HepG2 (cell line): ENCODE results near the gene MORN3. TPM values are rescaled to one million over a fixed set of nuclear protein-coding genes. Genes with fewer than 3 reads are reported as not detected.
A peak's percentile ranks its signal among the peaks of the same experiment; 100 is the strongest.

ENCODE experiments used
- BCL6 ChIP-seq: IDR thresholded peaks from 2 replicates; pipeline ENCODE4 v1.6.1; 2016; ENCODE audit warnings: missing genetic modification reagents, missing compliant biosample characterization
- CCDC6 ChIP-seq: sonication (generic); formaldehyde crosslinking; IDR thresholded peaks from 2 replicates; pipeline ENCODE4 v1.8.1; 2022; ENCODE audit warnings: mild to moderate bottlenecking, missing genetic modification reagents, moderate library complexity
- HES4 ChIP-seq: sonication (generic); formaldehyde crosslinking; IDR thresholded peaks from 2 replicates; pipeline ENCODE4 v1.9.0; 2021; ENCODE audit warnings: mild to moderate bottlenecking, missing genetic modification reagents, borderline replicate concordance
- HOXD1 ChIP-seq: sonication (generic); formaldehyde crosslinking; IDR thresholded peaks from 2 replicates; pipeline ENCODE4 v1.5.0; 2020; ENCODE audit warnings: missing genetic modification reagents
- KAT7 ChIP-seq: IDR thresholded peaks from 2 replicates; pipeline ENCODE4 v1.6.1; 2018; ENCODE audit warnings: borderline replicate concordance, missing compliant biosample characterization
- MYC ChIP-seq: sonication (generic); formaldehyde crosslinking; IDR thresholded peaks from 2 replicates; pipeline ENCODE4 v1.9.0; 2021; ENCODE audit warnings: missing genetic modification reagents, borderline replicate concordance
- SOX6 ChIP-seq, 2 experiments: fragments of 450-650 bp in 1 of 2; sonication (generic) in 1 of 2; formaldehyde crosslinking in 1 of 2; IDR thresholded peaks; 2 replicates each; pipeline versions ENCODE4 v1.4.0 to v1.6.1; 2017 to 2020; ENCODE audit warnings: antibody characterized with exemption in 1 of 2, mild to moderate bottlenecking in 1 of 2, missing genetic modification reagents in 1 of 2
- TMF1 ChIP-seq: sonication (generic); formaldehyde crosslinking; IDR thresholded peaks from 2 replicates; pipeline ENCODE4 v1.8.1; 2022; ENCODE audit warnings: low read depth, missing genetic modification reagents
- ZC3H4 ChIP-seq: sonication (generic); formaldehyde crosslinking; IDR thresholded peaks from 2 replicates; pipeline ENCODE4 v1.4.0; 2020; ENCODE audit warnings: missing genetic modification reagents, borderline replicate concordance
- ZFX ChIP-seq: sonication (generic); formaldehyde crosslinking; IDR thresholded peaks from 2 replicates; pipeline ENCODE4 v1.4.0; 2020; ENCODE audit warnings: mild to moderate bottlenecking, low read depth, missing genetic modification reagents, moderate library complexity
- ZFY ChIP-seq: sonication (generic); formaldehyde crosslinking; IDR thresholded peaks from 2 replicates; pipeline ENCODE4 v1.4.0; 2020; ENCODE audit warnings: missing genetic modification reagents
- ZHX1 ChIP-seq: sonication (generic); formaldehyde crosslinking; IDR thresholded peaks from 2 replicates; pipeline ENCODE4 v1.8.1; 2022; ENCODE audit warnings: low read depth, mild to moderate bottlenecking, missing genetic modification reagents
- ZNF460 ChIP-seq: sonication (generic); formaldehyde crosslinking; IDR thresholded peaks from 2 replicates; pipeline ENCODE4 v1.5.1; 2020; ENCODE audit warnings: missing genetic modification reagents, mild to moderate bottlenecking, borderline replicate concordance
- ZSCAN31 ChIP-seq: sonication (generic); formaldehyde crosslinking; IDR thresholded peaks from 2 replicates; pipeline ENCODE4 v1.5.0; 2020; ENCODE audit warnings: low read depth, mild to moderate bottlenecking, missing genetic modification reagents
- polyA plus RNA-seq, 8 experiments: library from polyadenylated mRNA; depleted of rRNA in 3 of 8; stranded (reverse) in 7 of 8; unstranded in 1 of 8; fragments of >200 nt; fragmentation: Illumina TruSeq in 4 of 8; extraction: Trizol in 4 of 8; gene quantifications; 2 replicates each; pipeline versions ENCODE4 v1.2.1 to v1.2.3, GENCODE V29; 2011 to 2016; ENCODE audit warnings: low read depth in 4 of 8, missing spikeins in 1 of 8, mixed read lengths in 1 of 8; ENCODE audit not compliant: insufficient read depth in 1 of 8
- total RNA-seq, 5 experiments: library from RNA; depleted of rRNA; stranded (reverse); fragments of >200 nt; fragmentation: Illumina TruSeq; extraction: Trizol; gene quantifications; 2 replicates each; pipeline ENCODE4 v1.2.3, GENCODE V29; 2016; ENCODE audit warnings: low read depth in 1 of 5
- TF ChIP-seq, protein P1 (sequence below): sonication (generic); formaldehyde crosslinking; IDR thresholded peaks from 2 replicates; pipeline ENCODE4 v1.4.0; 2020; ENCODE audit warnings: low read depth, missing genetic modification reagents
- TF ChIP-seq, protein P2 (sequence below): sonication (generic); formaldehyde crosslinking; IDR thresholded peaks from 2 replicates; pipeline ENCODE4 v1.5.0; 2020; ENCODE audit warnings: missing genetic modification reagents
- TF ChIP-seq, protein P3 (sequence below): sonication (generic); formaldehyde crosslinking; IDR thresholded peaks from 2 replicates; pipeline ENCODE4 v1.5.0; 2020; ENCODE audit warnings: missing genetic modification reagents
- TF ChIP-seq, protein P4 (sequence below): sonication (generic); formaldehyde crosslinking; IDR thresholded peaks from 2 replicates; pipeline ENCODE4 v1.5.1; 2020; ENCODE audit warnings: mild to moderate bottlenecking, missing genetic modification reagents, moderate library complexity

MORN3 gene
- total and polyA plus RNA-seq, 2 of the 13 experiments (the other 11 are each of a cell fraction or from before 2014, with no cell fraction given), result 1.1 to 2.0 TPM

DNA sequence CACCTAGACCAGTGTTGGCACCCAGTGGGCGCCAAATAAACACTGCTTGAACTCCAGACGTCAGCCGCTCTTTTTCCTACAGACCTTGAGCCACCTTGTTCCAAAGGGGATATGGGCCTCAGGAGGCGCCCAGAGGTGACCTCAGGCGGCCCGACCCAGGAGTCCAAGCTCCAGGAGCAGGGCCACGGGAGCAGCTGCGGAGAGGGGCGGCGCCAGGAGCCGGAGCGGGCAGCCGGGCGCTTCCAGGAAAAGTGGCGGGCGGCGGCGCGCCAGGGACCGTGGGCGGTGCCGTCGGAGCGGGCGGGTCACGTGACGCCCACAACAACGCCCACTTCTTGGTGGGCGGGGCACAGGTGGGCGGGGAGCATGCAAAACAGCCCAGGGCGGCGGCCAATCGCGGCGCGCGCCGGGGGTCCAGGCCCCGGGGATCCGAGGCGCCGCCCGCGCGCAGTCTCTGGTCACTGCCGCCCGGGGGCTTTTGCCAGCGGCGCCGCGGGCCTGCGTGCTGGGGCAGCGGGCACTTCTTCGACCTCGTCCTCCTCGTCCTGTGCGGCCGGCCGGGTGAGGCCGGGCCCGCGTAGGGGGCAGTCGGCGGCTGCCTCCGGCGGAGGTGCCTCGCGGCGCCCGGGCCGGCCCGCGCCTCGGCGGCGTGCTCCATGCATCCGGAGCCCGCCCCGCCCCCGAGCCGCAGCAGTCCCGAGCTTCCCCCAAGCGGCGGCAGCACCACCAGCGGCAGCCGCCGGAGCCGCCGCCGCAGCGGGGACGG is 43.2 kb downstream of the MORN3 start, which contains the start of gene ORAI1 (continued):
- TF ChIP-seq ZFY (CRISPR knock-in tag), result peak; percentile 75
- TF ChIP-seq HOXD1 (CRISPR knock-in tag), result 0 out of 2 replicates have a peak, but pooled peaks have one; percentile 35
- TF ChIP-seq, protein P1, sequence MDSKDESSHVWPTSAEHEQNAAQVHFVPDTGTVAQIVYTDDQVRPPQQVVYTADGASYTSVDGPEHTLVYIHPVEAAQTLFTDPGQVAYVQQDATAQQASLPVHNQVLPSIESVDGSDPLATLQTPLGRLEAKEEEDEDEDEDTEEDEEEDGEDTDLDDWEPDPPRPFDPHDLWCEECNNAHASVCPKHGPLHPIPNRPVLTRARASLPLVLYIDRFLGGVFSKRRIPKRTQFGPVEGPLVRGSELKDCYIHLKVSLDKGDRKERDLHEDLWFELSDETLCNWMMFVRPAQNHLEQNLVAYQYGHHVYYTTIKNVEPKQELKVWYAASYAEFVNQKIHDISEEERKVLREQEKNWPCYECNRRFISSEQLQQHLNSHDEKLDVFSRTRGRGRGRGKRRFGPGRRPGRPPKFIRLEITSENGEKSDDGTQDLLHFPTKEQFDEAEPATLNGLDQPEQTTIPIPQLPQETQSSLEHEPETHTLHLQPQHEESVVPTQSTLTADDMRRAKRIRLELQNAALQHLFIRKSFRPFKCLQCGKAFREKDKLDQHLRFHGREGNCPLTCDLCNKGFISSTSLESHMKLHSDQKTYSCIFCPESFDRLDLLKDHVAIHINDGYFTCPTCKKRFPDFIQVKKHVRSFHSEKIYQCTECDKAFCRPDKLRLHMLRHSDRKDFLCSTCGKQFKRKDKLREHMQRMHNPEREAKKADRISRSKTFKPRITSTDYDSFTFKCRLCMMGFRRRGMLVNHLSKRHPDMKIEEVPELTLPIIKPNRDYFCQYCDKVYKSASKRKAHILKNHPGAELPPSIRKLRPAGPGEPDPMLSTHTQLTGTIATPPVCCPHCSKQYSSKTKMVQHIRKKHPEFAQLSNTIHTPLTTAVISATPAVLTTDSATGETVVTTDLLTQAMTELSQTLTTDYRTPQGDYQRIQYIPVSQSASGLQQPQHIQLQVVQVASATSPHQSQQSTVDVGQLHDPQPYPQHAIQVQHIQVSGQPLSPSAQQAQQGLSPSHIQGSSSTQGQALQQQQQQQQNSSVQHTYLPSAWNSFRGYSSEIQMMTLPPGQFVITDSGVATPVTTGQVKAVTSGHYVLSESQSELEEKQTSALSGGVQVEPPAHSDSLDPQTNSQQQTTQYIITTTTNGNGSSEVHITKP (CRISPR knock-in tag), result 0 out of 2 replicates have a peak, but pooled peaks have one; percentile 25
- no peak for TF ChIP-seq ZC3H4 (CRISPR knock-in tag)
- TF ChIP-seq ZNF460, result peak; percentile 35; the same call in 1 of the 2 replicates
- peak; percentile 19; the same call in 1 of the 2 replicates for TF ChIP-seq MYC (CRISPR knock-in tag)
- peak; percentile 55 for TF ChIP-seq TMF1 (CRISPR knock-in tag)
- peak; percentile 85 for TF ChIP-seq BCL6 (CRISPR knock-in tag)
- TF ChIP-seq ZFX, result peak; percentile 73
- peak; percentile 83; the same call in 1 of the 2 replicates for TF ChIP-seq CCDC6 (CRISPR knock-in tag)
- TF ChIP-seq KAT7 (CRISPR knock-in tag), result peak; percentile 32; the same call in 1 of the 2 replicates
- peak; percentile 40; the same call in 1 of the 2 replicates for TF ChIP-seq ZSCAN31 (CRISPR knock-in tag)
- TF ChIP-seq ZHX1 (CRISPR knock-in tag), result no peak
- TF ChIP-seq, protein P2, sequence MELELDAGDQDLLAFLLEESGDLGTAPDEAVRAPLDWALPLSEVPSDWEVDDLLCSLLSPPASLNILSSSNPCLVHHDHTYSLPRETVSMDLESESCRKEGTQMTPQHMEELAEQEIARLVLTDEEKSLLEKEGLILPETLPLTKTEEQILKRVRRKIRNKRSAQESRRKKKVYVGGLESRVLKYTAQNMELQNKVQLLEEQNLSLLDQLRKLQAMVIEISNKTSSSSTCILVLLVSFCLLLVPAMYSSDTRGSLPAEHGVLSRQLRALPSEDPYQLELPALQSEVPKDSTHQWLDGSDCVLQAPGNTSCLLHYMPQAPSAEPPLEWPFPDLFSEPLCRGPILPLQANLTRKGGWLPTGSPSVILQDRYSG (CRISPR knock-in tag), result peak; percentile 18; the same call in 1 of the 2 replicates
- no peak for TF ChIP-seq SOX6 (IDR thresholded peaks at IDR 0.05)
- TF ChIP-seq SOX6 (CRISPR knock-in tag; IDR thresholded peaks at IDR 0.05), result peak; percentile 31; the same call in 1 of the 2 replicates
- TF ChIP-seq, protein P3, sequence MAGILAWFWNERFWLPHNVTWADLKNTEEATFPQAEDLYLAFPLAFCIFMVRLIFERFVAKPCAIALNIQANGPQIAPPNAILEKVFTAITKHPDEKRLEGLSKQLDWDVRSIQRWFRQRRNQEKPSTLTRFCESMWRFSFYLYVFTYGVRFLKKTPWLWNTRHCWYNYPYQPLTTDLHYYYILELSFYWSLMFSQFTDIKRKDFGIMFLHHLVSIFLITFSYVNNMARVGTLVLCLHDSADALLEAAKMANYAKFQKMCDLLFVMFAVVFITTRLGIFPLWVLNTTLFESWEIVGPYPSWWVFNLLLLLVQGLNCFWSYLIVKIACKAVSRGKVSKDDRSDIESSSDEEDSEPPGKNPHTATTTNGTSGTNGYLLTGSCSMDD, result no peak
- TF ChIP-seq, protein P4, sequence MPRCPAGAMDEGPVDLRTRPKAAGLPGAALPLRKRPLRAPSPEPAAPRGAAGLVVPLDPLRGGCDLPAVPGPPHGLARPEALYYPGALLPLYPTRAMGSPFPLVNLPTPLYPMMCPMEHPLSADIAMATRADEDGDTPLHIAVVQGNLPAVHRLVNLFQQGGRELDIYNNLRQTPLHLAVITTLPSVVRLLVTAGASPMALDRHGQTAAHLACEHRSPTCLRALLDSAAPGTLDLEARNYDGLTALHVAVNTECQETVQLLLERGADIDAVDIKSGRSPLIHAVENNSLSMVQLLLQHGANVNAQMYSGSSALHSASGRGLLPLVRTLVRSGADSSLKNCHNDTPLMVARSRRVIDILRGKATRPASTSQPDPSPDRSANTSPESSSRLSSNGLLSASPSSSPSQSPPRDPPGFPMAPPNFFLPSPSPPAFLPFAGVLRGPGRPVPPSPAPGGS (CRISPR knock-in tag), result peak; percentile 28; the same call in 1 of the 2 replicates
- peak; percentile 68; the same call in 1 of the 2 replicates for TF ChIP-seq HES4 (CRISPR knock-in tag)
